ENCODE data around the gene OSBPL5.

The OSBPL5 gene

GRCh38 chr11:3158821-3159220, 6.3 kb downstream of the OSBPL5 start:
- Histone ChIP-seq H2AK5ac (ENCODE audit: low read length, severe bottlenecking) (peak overlapping the region; percentile 17), H2BK120ac (ENCODE audit: low read depth, low read length) (no peak overlapping the region), H3K79me1 (replicated peaks; ENCODE audit: low read length, poor library complexity, severe bottlenecking) (peaks cover 57% of the 10 kb centered on the region), H3K9ac (ENCODE audit: low read length) (peak overlapping the region; percentile 83), H3K27ac (ENCODE audit: low read length, poor library complexity, severe bottlenecking) (no peak overlapping the region), H3K36me3 (ENCODE audit: control insufficient read depth in 1 of 2, insufficient read depth in 2 of 2, low read depth in 1 of 2, low read length in 2 of 2) (peaks cover 0 to 20% of the 10 kb centered on the region in 2 experiments), H2AFZ (ENCODE audit: low read depth, low read length) (no peak overlapping the region), H4K91ac (ENCODE audit: low read length) (peak overlapping the region; percentile 3), H2BK12ac (ENCODE audit: low read length in 2 of 2) (no peak overlapping the region), H3K27me3 (ENCODE audit: control insufficient read depth in 1 of 2, insufficient read depth in 1 of 2, low read length in 2 of 2) (no peaks in the 10 kb centered on the region), H3K9me3 (ENCODE audit: control insufficient read depth, low read length) (no peaks in the 10 kb centered on the region), H4K8ac (ENCODE audit: low read length) (peak overlapping the region; percentile 22), H3K4me3 (ENCODE audit: insufficient read depth in 1 of 2, low read depth in 1 of 2, low read length in 2 of 2) (peak overlapping the region in 1 of 2 experiments; percentile 82), H3K14ac (ENCODE audit: low read length in 2 of 2) (no peak overlapping the region), H2BK5ac (ENCODE audit: low read depth, low read length, poor library complexity, severe bottlenecking) (no peak overlapping the region), H3K18ac (ENCODE audit: low read depth in 1 of 2, low read length in 2 of 2) (no peak overlapping the region), H3K4ac (ENCODE audit: low read depth in 1 of 2, low read length in 2 of 2) (no peak overlapping the region), H2BK15ac (ENCODE audit: low read depth, poor library complexity, severe bottlenecking) (no peak overlapping the region), H3K4me1 (ENCODE audit: control insufficient read depth, insufficient read depth, low read depth, low read length) (peaks cover 70% of the 10 kb centered on the region), H3K23ac (ENCODE audit: low read length in 2 of 2) (no peak overlapping the region), H3K4me2 (ENCODE audit: low read length, poor library complexity, severe bottlenecking) (no peak overlapping the region)
- no peak for DNase-seq
- WGBS, result 89% methylated on average over 13 of the region's 13 CpGs

- H3K27me3 ChIP-seq (ENCODE audit: control insufficient read depth in 1 of 2, insufficient read depth in 1 of 2, low read length in 2 of 2), result no peaks in the 10 kb centered on the region
- H3K9me3 ChIP-seq (ENCODE audit: control insufficient read depth, low read length), result no peaks in the 10 kb centered on the region
- H3K18ac ChIP-seq (ENCODE audit: low read depth in 1 of 2, low read length in 2 of 2), result no peak overlapping the region
- no peak overlapping the region for H3K4me3 ChIP-seq (ENCODE audit: insufficient read depth in 1 of 2, low read depth in 1 of 2, low read length in 2 of 2)
- peaks cover 0 to 17% of the 10 kb centered on the region in 2 experiments for H3K36me3 ChIP-seq (ENCODE audit: control insufficient read depth in 1 of 2, insufficient read depth in 2 of 2, low read depth in 1 of 2, low read length in 2 of 2)
- H2BK5ac ChIP-seq (ENCODE audit: low read depth, low read length, poor library complexity, severe bottlenecking), result no peak overlapping the region
- H3K27ac ChIP-seq (ENCODE audit: low read length, poor library complexity, severe bottlenecking), result no peak overlapping the region
- H3K4me1 ChIP-seq (ENCODE audit: control insufficient read depth, insufficient read depth, low read depth, low read length), result peaks cover 72% of the 10 kb centered on the region
- peak overlapping the region in 1 of 2 experiments; percentile 94 for H3K23ac ChIP-seq (ENCODE audit: low read length in 2 of 2)
- H3K14ac ChIP-seq (ENCODE audit: low read length in 2 of 2), result no peak overlapping the region
- H4K91ac ChIP-seq (ENCODE audit: low read length), result no peak overlapping the region
- H2BK15ac ChIP-seq (ENCODE audit: low read depth, poor library complexity, severe bottlenecking), result no peak overlapping the region
- no peak overlapping the region for H4K8ac ChIP-seq (ENCODE audit: low read length)
- peak overlapping the region in 1 of 2 experiments; percentile 24 for H3K4ac ChIP-seq (ENCODE audit: low read depth in 1 of 2, low read length in 2 of 2)
- H3K4me2 ChIP-seq (ENCODE audit: low read length, poor library complexity, severe bottlenecking), result no peak overlapping the region
- 94% methylated on average over 18 of the region's 18 CpGs for WGBS
- H2BK12ac ChIP-seq (ENCODE audit: low read length in 2 of 2), result peak overlapping the region in 1 of 2 experiments; percentile 73
- H2AFZ ChIP-seq (ENCODE audit: low read depth, low read length), result no peak overlapping the region
- no peak for DNase-seq
- H2BK120ac ChIP-seq (ENCODE audit: low read depth, low read length), result no peak overlapping the region
- H2AK5ac ChIP-seq (ENCODE audit: low read length, severe bottlenecking), result no peak overlapping the region
- no peak overlapping the region for H3K9ac ChIP-seq (ENCODE audit: low read length)
- peaks cover 54% of the 10 kb centered on the region for H3K79me1 ChIP-seq (replicated peaks; ENCODE audit: low read length, poor library complexity, severe bottlenecking)
These were observed 6.9 kb downstream of the OSBPL5 start for GRCh38 chr11:3158131-3158591.

- no peak overlapping the region for H2AFZ ChIP-seq (ENCODE audit: low read depth, low read length)
- H4K8ac ChIP-seq (ENCODE audit: low read length), result no peak overlapping the region
- 89% methylated on average over 22 of the region's 22 CpGs for WGBS
- no peak overlapping the region for H2AK5ac ChIP-seq (ENCODE audit: low read length, severe bottlenecking)
- no peak overlapping the region for H3K14ac ChIP-seq (ENCODE audit: low read length in 2 of 2)
- H3K9ac ChIP-seq (ENCODE audit: low read length), result no peak overlapping the region
- peak overlapping the region; percentile 7 for H4K91ac ChIP-seq (ENCODE audit: low read length)
- H3K18ac ChIP-seq (ENCODE audit: low read depth in 1 of 2, low read length in 2 of 2), result no peak overlapping the region
- no peak overlapping the region for H2BK5ac ChIP-seq (ENCODE audit: low read depth, low read length, poor library complexity, severe bottlenecking)
- no peaks in the 10 kb centered on the region for H3K9me3 ChIP-seq (ENCODE audit: control insufficient read depth, low read length)
- no peak overlapping the region for H3K4me2 ChIP-seq (ENCODE audit: low read length, poor library complexity, severe bottlenecking)
- peak overlapping the region; percentile 38 for H2BK15ac ChIP-seq (ENCODE audit: low read depth, poor library complexity, severe bottlenecking)
- no peaks in the 10 kb centered on the region for H3K27me3 ChIP-seq (ENCODE audit: control insufficient read depth in 1 of 2, insufficient read depth in 1 of 2, low read length in 2 of 2)
- H3K23ac ChIP-seq (ENCODE audit: low read length in 2 of 2), result no peak overlapping the region
- no peak overlapping the region for H2BK120ac ChIP-seq (ENCODE audit: low read depth, low read length)
- no peak overlapping the region for H2BK12ac ChIP-seq (ENCODE audit: low read length in 2 of 2)
- no peak overlapping the region for H3K4me3 ChIP-seq (ENCODE audit: insufficient read depth in 1 of 2, low read depth in 1 of 2, low read length in 2 of 2)
- peaks cover 49% of the 10 kb centered on the region for H3K79me1 ChIP-seq (replicated peaks; ENCODE audit: low read length, poor library complexity, severe bottlenecking)
- H3K4ac ChIP-seq (ENCODE audit: low read depth in 1 of 2, low read length in 2 of 2), result peak overlapping the region in 1 of 2 experiments; percentile 24
- H3K4me1 ChIP-seq (ENCODE audit: control insufficient read depth, insufficient read depth, low read depth, low read length), result peaks cover 72% of the 10 kb centered on the region
- no peak overlapping the region for H3K27ac ChIP-seq (ENCODE audit: low read length, poor library complexity, severe bottlenecking)
- H3K36me3 ChIP-seq (ENCODE audit: control insufficient read depth in 1 of 2, insufficient read depth in 2 of 2, low read depth in 1 of 2, low read length in 2 of 2), result peaks cover 0 to 17% of the 10 kb centered on the region in 2 experiments
- no peak for DNase-seq
These were observed 7.6 kb downstream of the OSBPL5 start for GRCh38 chr11:3157381-3158130.

- Histone ChIP-seq H2BK120ac (ENCODE audit: low read depth, low read length) (no peak overlapping the region), H3K14ac (ENCODE audit: low read length in 2 of 2) (peak overlapping the region in 1 of 2 experiments; percentile 19), H4K8ac (ENCODE audit: low read length) (no peak overlapping the region), H3K9me3 (ENCODE audit: control insufficient read depth, low read length) (no peaks in the 10 kb centered on the region), H3K79me1 (replicated peaks; ENCODE audit: low read length, poor library complexity, severe bottlenecking) (peaks cover 54% of the 10 kb centered on the region), H3K4me1 (ENCODE audit: control insufficient read depth, insufficient read depth, low read depth, low read length) (peaks cover 78% of the 10 kb centered on the region), H2AFZ (ENCODE audit: low read depth, low read length) (no peak overlapping the region), H4K91ac (ENCODE audit: low read length) (peak overlapping the region; percentile 7), H3K4me2 (ENCODE audit: low read length, poor library complexity, severe bottlenecking) (no peak overlapping the region), H3K23ac (ENCODE audit: low read length in 2 of 2) (no peak overlapping the region), H3K18ac (ENCODE audit: low read depth in 1 of 2, low read length in 2 of 2) (no peak overlapping the region), H3K4ac (ENCODE audit: low read depth in 1 of 2, low read length in 2 of 2) (no peak overlapping the region), H2BK12ac (ENCODE audit: low read length in 2 of 2) (no peak overlapping the region), H2BK5ac (ENCODE audit: low read depth, low read length, poor library complexity, severe bottlenecking) (no peak overlapping the region), H3K27me3 (ENCODE audit: control insufficient read depth in 1 of 2, insufficient read depth in 1 of 2, low read length in 2 of 2) (no peaks in the 10 kb centered on the region), H2BK15ac (ENCODE audit: low read depth, poor library complexity, severe bottlenecking) (no peak overlapping the region), H3K4me3 (ENCODE audit: insufficient read depth in 1 of 2, low read depth in 1 of 2, low read length in 2 of 2) (no peak overlapping the region), H3K36me3 (ENCODE audit: control insufficient read depth in 1 of 2, insufficient read depth in 2 of 2, low read depth in 1 of 2, low read length in 2 of 2) (peaks cover 5 to 20% of the 10 kb centered on the region in 2 experiments), H3K27ac (ENCODE audit: low read length, poor library complexity, severe bottlenecking) (no peak overlapping the region), H3K9ac (ENCODE audit: low read length) (no peak overlapping the region), H2AK5ac (ENCODE audit: low read length, severe bottlenecking) (no peak overlapping the region)
- DNase-seq, result no peak
- WGBS, result 87% methylated on average over 31 of the region's 31 CpGs
These were observed 8.3 kb downstream of the OSBPL5 start for GRCh38 chr11:3156661-3157311.

Data from mesenchymal stem cell (in vitro differentiated cells and primary cell).